ENCODE measurements around the gene MUCL3.

GRCh38 chr6:30913721-30914075 is 27.1 kb upstream of the MUCL3 start:
- no peak for TF ChIP-seq CTCF (IDR thresholded peaks at IDR 0.05)
- TF ChIP-seq POLR2A (IDR thresholded peaks at IDR 0.05), result no peak

Data from uterus (tissue), 2 donors.